T-cell (primary cell): ENCODE results near the gene SMIM15. TPM values are rescaled to one million over a fixed set of nuclear protein-coding genes. Genes with fewer than 3 reads are reported as not detected.
A peak's percentile ranks its signal among the peaks of the same experiment; 100 is the strongest.

Experiments
- ATAC-seq, 4 experiments: fragments of 200-7000 bp in 3 of 4; fragments of 150-1000 bp in 1 of 4; cut with Tn5 transposase; replicated peaks in 1 of 4; 1 replicate in 3 of 4; 2 replicates in 1 of 4; pipeline ENCODE4 v1.10.0; 2021; ENCODE audit warnings: moderate library complexity in 3 of 4, mild to moderate bottlenecking in 2 of 4, moderate number of reproducible peaks in 1 of 4
- CTCF ChIA-PET, 2 donors: fragments of 300-600 bp; sonication (Branson Sonifier 250); formaldehyde crosslinking; loops; one replicate each; lab custom pipeline; 2022; ENCODE audit warnings: antibody characterized with exemption in 2 of 2; lab: Charles Lee
- POLR2A ChIA-PET, 2 donors: fragments of 300-600 bp; sonication (Branson Sonifier 250); formaldehyde crosslinking; loops; one replicate each; lab custom pipeline; 2022; ENCODE audit warnings: antibody characterized with exemption in 2 of 2; lab: Charles Lee
- DNase-seq, 35 experiments: peaks; one replicate each; pipeline versions ENCODE4 v3.0.0 to v3.0.0-alpha.2; 2013 to 2023
- H3K27ac ChIP-seq: one replicate; pipeline ENCODE4 v1.5.1; 2013; ENCODE audit warnings: low read length
- H3K27me3 ChIP-seq, 2 experiments: replicated peaks in 1 of 2; 1 replicate in 1 of 2; 2 replicates in 1 of 2; pipeline versions ENCODE4 v1.6.1 to v1.7.0; 2013; ENCODE audit warnings: low read length in 1 of 2, mixed read lengths in 1 of 2; ENCODE audit not compliant: control insufficient read depth in 2 of 2, insufficient read depth in 2 of 2; ENCODE audit errors: extremely low read depth in 1 of 2
- H3K36me3 ChIP-seq, 2 donors: 1 replicate in 1 of 2; 2 replicates in 1 of 2; pipeline versions ENCODE4 v1.6.1 to v1.7.0; 2013; ENCODE audit warnings: low read length in 1 of 2; ENCODE audit not compliant: control insufficient read depth in 2 of 2, insufficient read depth in 1 of 2; ENCODE audit errors: extremely low read depth in 1 of 2
- H3K4me1 ChIP-seq, 2 experiments: 1 replicate in 1 of 2; 2 replicates in 1 of 2; pipeline versions ENCODE4 v1.6.1 to v1.7.0; 2013; ENCODE audit warnings: low read length in 2 of 2, mixed read lengths in 1 of 2; ENCODE audit not compliant: insufficient read depth in 2 of 2, control insufficient read depth in 1 of 2; ENCODE audit errors: extremely low read depth in 1 of 2
- H3K4me3 ChIP-seq, 2 donors: 1 replicate in 1 of 2; 2 replicates in 1 of 2; pipeline versions ENCODE4 v1.5.1 to v1.7.0; 2013; ENCODE audit warnings: mild to moderate bottlenecking in 2 of 2, low read length in 1 of 2, moderate library complexity in 1 of 2; ENCODE audit not compliant: control insufficient read depth in 1 of 2; ENCODE audit errors: extremely low read depth in 1 of 2
- H3K9me3 ChIP-seq: 2 replicates; pipeline ENCODE4 v1.7.0; 2013
- H3K27ac Mint-ChIP-seq, 2 donors: one replicate each; pipeline ENCODE4 v1.8.0; 2020 to 2021; ENCODE audit warnings: mild to moderate bottlenecking in 2 of 2, mixed read lengths in 2 of 2
- H3K27me3 Mint-ChIP-seq, 2 donors: one replicate each; pipeline ENCODE4 v1.8.0; 2021 to 2022; ENCODE audit warnings: mixed read lengths in 2 of 2
- H3K36me3 Mint-ChIP-seq: one replicate; pipeline ENCODE4 v1.8.0; 2021; ENCODE audit warnings: mixed read lengths
- H3K4me1 Mint-ChIP-seq, 3 donors: one replicate each; pipeline ENCODE4 v1.8.0; 2020 to 2022; ENCODE audit warnings: mixed read lengths in 3 of 3, mild to moderate bottlenecking in 1 of 3
- H3K4me3 Mint-ChIP-seq, 3 donors: one replicate each; pipeline ENCODE4 v1.8.0; 2020 to 2022; ENCODE audit warnings: mild to moderate bottlenecking in 3 of 3, mixed read lengths in 3 of 3, moderate library complexity in 3 of 3
- H3K9me3 Mint-ChIP-seq, 3 donors: one replicate each; pipeline ENCODE4 v1.8.0; 2020 to 2022; ENCODE audit warnings: mixed read lengths in 3 of 3
- WGBS: methylation state at CpG from one replicate; pipeline ENCODE4 v1.1.5; 2013; ENCODE audit warnings: missing lambda C conversion rate; ENCODE audit not compliant: insufficient coverage; 5-methylcytosine and 5-hydroxymethylcytosine counted together
- total RNA-seq, 35 experiments: library from RNA in 6 of 35; stranded (reverse) in 6 of 35; fragments of 120-200 nt in 1 of 35; gene quantifications; one replicate each; pipeline versions ENCODE4 v1.2.1 to v1.2.4 and lab custom pipeline; 2013 to 2026

Gene SMIM15, protein sequence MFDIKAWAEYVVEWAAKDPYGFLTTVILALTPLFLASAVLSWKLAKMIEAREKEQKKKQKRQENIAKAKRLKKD
- 10 to 100 TPM; 18.0 to 34.8 (median 33.8) TPM for total RNA-seq
- 26.5 TPM for total RNA-seq (2013)
- total RNA-seq (lab: John Stamatoyannopoulos, UW) = 22.2 to 128 (median 40.7) reads per million in 29 experiments

GRCh38 chr5:61162010-61162831 lies at the start of gene SMIM15:
TSS of gene SMIM15 (minus strand) at chr5:61162468. CDS start at chr5:61160171, 2,297 bp downstream.
- Mint-ChIP-seq H3K27ac (peak within 1 kb of the TSS; percentile 92 to 98), H3K36me3 (peaks cover 36% of the 10 kb centered on the region), H3K9me3 (no peaks in the 10 kb centered on the region), H3K27me3 (no peaks in the 10 kb centered on the region), H3K4me1 (peaks cover 28 to 50% (median 42%) of the 10 kb centered on the region in 3 donors), H3K4me3 (peak within 1 kb of the TSS; percentile 98 to 99 (median 98))
- POLR2A ChIA-PET = no interaction called here
- CTCF ChIA-PET = no interaction called here
- H3K27me3 ChIP-seq = no peaks in the 10 kb centered on the region
- peaks cover 11 to 13% of the 10 kb centered on the region in 2 experiments for H3K4me1 ChIP-seq
- no peaks in the 10 kb centered on the region for H3K9me3 ChIP-seq
- DNase-seq (peak; percentile 50 to 82 (median 68)), ATAC-seq (peak; percentile 92 to 95 (median 93))
- H3K36me3 ChIP-seq = peaks cover 0 to 12% of the 10 kb centered on the region in 2 donors
- H3K27ac ChIP-seq = peak within 1 kb of the TSS; percentile 79
- peak within 1 kb of the TSS; percentile 80 to 96 for H3K4me3 ChIP-seq
- 2% methylated on average over 69 of the region's 73 CpGs for WGBS

DNA sequence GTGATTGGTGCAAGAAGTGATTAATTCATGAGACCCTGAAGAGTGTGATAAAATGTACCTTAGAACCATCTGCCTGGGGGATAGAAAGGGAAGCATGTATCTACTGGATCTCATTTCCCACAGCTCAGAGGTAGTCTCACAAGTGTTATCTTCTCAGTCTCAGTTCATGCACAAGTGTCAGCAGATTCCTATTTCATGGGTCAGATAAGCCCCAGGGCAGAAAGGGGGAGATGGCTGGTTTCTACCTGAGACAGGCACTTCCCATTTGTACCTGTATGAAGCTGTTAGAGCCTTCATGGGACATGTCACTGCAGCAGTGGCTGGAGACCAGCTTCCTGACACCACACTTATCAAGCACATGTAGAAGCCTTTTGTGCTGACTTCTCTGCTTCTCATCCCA lies 45.6 kb upstream of the SMIM15 start:
- Histone ChIP-seq H3K27ac (no peak overlapping the region), H3K36me3 (no peaks in the 10 kb centered on the region), H3K4me1 (no peaks in the 10 kb centered on the region), H3K27me3 (no peaks in the 10 kb centered on the region), H3K4me3 (no peak overlapping the region), H3K9me3 (no peaks in the 10 kb centered on the region)
- H3K27me3 Mint-ChIP-seq = peaks cover 23 to 24% of the 10 kb centered on the region in 2 donors
- peaks cover 5 to 9% (median 7%) of the 10 kb centered on the region in 3 donors for H3K9me3 Mint-ChIP-seq
- H3K4me3 Mint-ChIP-seq = no peak overlapping the region
- no peak for ATAC-seq
- ChIA-PET CTCF (no interaction called here), POLR2A (no interaction called here)
- H3K4me1 Mint-ChIP-seq = no peaks in the 10 kb centered on the region
- no peak for DNase-seq
- no peaks in the 10 kb centered on the region for H3K36me3 Mint-ChIP-seq
- H3K27ac Mint-ChIP-seq = no peak overlapping the region

DNA sequence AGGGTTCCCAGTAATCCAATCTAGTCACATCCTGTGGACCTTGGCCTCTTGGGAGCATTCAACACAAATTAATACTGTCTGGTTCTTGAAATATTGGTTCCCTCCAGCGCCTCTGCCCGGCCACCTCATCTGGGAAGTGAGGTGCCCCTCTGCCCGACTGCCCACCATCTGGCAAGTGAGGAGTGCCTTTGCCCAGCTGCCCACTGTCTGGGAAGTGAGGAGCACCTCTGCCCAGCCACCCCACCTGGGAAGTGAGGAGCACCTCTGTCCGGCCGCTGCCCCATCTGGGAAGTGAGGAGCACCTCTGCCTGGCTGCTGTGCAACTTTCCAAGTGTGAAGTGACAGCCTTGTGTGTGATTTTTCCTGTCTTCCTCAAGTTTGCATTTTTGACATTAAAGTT lies 42.7 kb upstream of the SMIM15 start:
- no peaks in the 10 kb centered on the region for H3K36me3 ChIP-seq
- CTCF ChIA-PET = no interaction called here
- Mint-ChIP-seq H3K27me3 (peaks cover 21 to 31% of the 10 kb centered on the region in 2 donors), H3K27ac (no peak overlapping the region), H3K4me3 (no peak overlapping the region), H3K9me3 (peaks cover 5 to 9% (median 7%) of the 10 kb centered on the region in 3 donors), H3K4me1 (no peaks in the 10 kb centered on the region), H3K36me3 (no peaks in the 10 kb centered on the region)
- H3K9me3 ChIP-seq = no peaks in the 10 kb centered on the region
- no peak for ATAC-seq
- no peak for DNase-seq
- POLR2A ChIA-PET = no interaction called here
- WGBS = 71% methylated on average over 3 of the region's 5 CpGs
- H3K27ac ChIP-seq = no peak overlapping the region
- no peak overlapping the region for H3K4me3 ChIP-seq
- H3K27me3 ChIP-seq = peaks cover 0 to 11% of the 10 kb centered on the region in 2 experiments
- no peaks in the 10 kb centered on the region for H3K4me1 ChIP-seq

GRCh38 chr5:61202213-61202612 lies 39.9 kb upstream of the SMIM15 start:
- Histone ChIP-seq H3K4me1 (no peaks in the 10 kb centered on the region), H3K27me3 (peaks cover 0 to 13% of the 10 kb centered on the region in 2 experiments), H3K4me3 (no peak overlapping the region), H3K9me3 (no peaks in the 10 kb centered on the region), H3K27ac (no peak overlapping the region), H3K36me3 (no peaks in the 10 kb centered on the region)
- Mint-ChIP-seq H3K9me3 (peaks cover 18 to 30% (median 22%) of the 10 kb centered on the region in 3 donors), H3K4me3 (no peak overlapping the region), H3K4me1 (no peaks in the 10 kb centered on the region), H3K27me3 (peaks cover 23 to 45% of the 10 kb centered on the region in 2 donors), H3K27ac (no peak overlapping the region), H3K36me3 (peaks cover 3% of the 10 kb centered on the region)
- ChIA-PET POLR2A (no interaction called here), CTCF (no interaction called here)
- no CpG with 5 or more reads among the region's 2 CpGs for WGBS
- ATAC-seq (no peak), DNase-seq (no peak)

DNA sequence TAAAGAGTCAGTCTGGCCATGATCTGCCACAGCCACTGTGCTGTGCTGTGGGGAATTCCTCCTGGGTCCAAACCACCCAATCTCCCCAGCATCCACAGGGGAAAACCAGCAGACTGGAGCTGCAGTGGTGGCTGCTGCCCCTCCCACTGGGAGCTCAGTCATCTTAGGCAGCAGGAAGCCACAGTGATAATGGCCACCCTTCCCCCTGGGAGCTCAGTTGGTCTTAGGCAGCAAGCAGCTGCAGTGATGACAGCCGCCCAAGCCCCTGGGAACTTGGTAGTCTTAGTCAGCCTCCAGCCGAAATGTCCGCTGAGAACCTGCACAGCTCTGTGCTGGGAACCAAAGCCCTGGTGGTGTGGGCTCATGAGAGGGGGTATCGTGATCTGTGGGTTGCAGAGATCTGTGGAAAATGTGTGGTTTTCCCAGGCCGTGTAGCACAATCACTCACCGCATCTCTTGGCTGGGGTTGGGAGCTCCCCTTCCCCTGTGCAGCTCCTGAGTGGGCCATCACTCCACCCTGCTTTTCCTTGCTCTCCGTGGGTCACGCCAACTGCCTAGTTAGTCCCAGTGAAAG lies 38.4 kb upstream of the SMIM15 start:
- ChIA-PET POLR2A (no interaction called here), CTCF (interaction anchor here in 1 of 2 donors (1.4 kb wide), 1 partner anchor 458 kb away, joined by 3 read pairs; no protein-coding TSS in a partner anchor)
- Histone ChIP-seq H3K4me3 (no peak overlapping the region), H3K27ac (no peak overlapping the region), H3K4me1 (no peaks in the 10 kb centered on the region), H3K36me3 (no peaks in the 10 kb centered on the region), H3K9me3 (no peaks in the 10 kb centered on the region), H3K27me3 (peaks cover 0 to 13% of the 10 kb centered on the region in 2 experiments)
- Mint-ChIP-seq H3K36me3 (peaks cover 3% of the 10 kb centered on the region), H3K4me3 (no peak overlapping the region), H3K9me3 (peaks cover 15 to 27% (median 19%) of the 10 kb centered on the region in 3 donors), H3K4me1 (peaks cover 0 to 6% (median 0%) of the 10 kb centered on the region in 3 donors), H3K27ac (no peak overlapping the region), H3K27me3 (peaks cover 18 to 41% of the 10 kb centered on the region in 2 donors)
- no peak for ATAC-seq
- WGBS = 91% methylated on average over 8 of the region's 8 CpGs
- no peak for DNase-seq

GRCh38 chr5:61198606-61199005 lies 36.3 kb upstream of the SMIM15 start:
- Histone ChIP-seq H3K4me3 (no peak overlapping the region), H3K27me3 (peaks cover 0 to 13% of the 10 kb centered on the region in 2 experiments), H3K9me3 (no peaks in the 10 kb centered on the region), H3K36me3 (no peaks in the 10 kb centered on the region), H3K4me1 (no peaks in the 10 kb centered on the region), H3K27ac (no peak overlapping the region)
- WGBS = no CpG with 5 or more reads among the region's 2 CpGs
- DNase-seq = no peak
- no peak for ATAC-seq
- no peak overlapping the region for H3K4me3 Mint-ChIP-seq
- H3K27me3 Mint-ChIP-seq = peaks cover 20 to 41% of the 10 kb centered on the region in 2 donors
- POLR2A ChIA-PET = no interaction called here
- peaks cover 0 to 6% (median 0%) of the 10 kb centered on the region in 3 donors for H3K4me1 Mint-ChIP-seq
- CTCF ChIA-PET = no interaction called here
- H3K27ac Mint-ChIP-seq = no peak overlapping the region
- peaks cover 15 to 29% (median 15%) of the 10 kb centered on the region in 3 donors for H3K9me3 Mint-ChIP-seq
- H3K36me3 Mint-ChIP-seq = peaks cover 3% of the 10 kb centered on the region
